GM18502 (cell line): ENCODE results near the gene CASKIN1.

Source experiments
- ATAC-seq: cut with Tn5 transposase; IDR thresholded peaks from one replicate; pipeline ENCODE4 v1.9.1; 2021; ENCODE audit warnings: mild to moderate bottlenecking; ENCODE audit not compliant: unreplicated experiment, poor library complexity

CASKIN1 gene

DNA sequence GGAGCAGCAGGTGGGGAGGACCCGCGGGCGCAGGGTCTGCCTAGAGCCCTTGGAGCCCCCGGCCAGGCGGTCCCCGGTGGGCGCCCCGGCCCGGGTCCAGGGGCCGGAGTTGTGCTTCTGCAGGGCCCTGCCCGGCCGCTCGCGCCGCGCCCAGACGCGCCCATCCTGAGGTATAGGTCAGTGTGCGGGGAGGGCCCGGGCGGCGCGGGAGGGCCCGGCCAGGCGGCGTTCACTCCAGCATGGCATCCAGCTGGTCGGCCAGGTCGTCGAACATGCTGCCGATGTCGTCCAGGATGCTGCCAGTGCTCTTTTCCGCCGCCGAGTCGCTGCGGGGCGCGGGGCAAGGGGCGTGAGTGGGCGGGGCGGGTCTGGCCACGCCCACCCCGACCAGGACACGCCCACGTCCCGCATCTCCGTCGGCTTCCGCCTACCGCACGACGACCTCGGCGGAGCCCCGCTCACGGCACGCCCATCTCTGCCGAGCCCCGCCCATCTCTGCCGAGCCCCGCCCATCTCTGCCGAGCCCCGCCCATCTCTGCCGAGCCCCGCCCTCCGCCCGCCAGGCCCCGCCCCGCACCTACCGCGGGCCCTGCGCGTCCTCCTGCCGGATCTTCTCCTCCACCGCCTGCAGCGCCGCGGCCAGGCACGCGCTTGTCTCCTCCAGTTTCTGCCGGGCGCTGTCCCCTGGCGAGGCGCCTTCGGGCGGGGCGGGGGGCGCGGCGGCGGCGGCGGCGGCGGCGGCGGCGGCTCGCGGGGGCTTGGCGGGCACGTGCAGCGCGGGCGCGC, 17.9 kb downstream of the CASKIN1 start:
- ATAC-seq, result no peak

DNA sequence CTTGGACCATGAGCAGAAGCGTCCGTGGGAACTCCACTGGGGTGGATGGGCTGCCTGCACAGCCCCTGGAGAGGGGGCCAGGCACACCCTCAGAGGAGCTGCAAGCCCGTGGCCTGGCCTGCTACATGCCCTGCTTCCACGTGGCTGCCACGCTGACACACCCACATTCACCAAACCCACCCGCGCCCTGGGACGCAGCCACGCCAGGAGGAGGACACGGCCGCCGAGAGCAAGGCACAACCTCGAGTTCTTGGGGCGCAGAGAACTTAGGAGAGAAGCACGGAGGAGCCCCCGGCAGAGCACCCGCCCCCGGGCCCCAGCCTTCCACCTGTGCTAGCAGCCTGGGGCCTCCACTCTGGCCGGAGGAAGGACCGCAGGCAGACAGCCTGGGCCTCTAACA, 18.8 kb downstream of the CASKIN1 start:
- no peak for ATAC-seq

DNA sequence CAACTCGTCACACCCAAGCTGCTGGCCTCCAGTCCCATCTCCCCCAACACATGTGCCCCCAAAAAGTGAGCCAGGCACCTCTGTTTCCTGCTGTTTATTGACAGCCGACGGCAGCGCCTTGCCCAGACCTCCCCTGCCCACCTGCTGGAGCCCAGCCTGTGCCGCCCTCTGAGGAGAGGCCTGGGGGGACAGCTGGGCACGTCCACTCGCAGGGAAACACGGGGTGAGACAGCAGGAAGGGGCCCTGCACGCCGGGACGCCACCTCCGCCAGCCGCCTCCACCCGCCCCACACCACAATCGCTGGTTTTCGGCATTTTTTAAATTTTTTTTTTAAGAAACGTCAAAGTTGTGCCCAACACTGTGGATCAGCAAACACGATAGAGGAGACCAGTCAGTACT, 19.3 kb downstream of the CASKIN1 start:
- ATAC-seq, result no peak

DNA sequence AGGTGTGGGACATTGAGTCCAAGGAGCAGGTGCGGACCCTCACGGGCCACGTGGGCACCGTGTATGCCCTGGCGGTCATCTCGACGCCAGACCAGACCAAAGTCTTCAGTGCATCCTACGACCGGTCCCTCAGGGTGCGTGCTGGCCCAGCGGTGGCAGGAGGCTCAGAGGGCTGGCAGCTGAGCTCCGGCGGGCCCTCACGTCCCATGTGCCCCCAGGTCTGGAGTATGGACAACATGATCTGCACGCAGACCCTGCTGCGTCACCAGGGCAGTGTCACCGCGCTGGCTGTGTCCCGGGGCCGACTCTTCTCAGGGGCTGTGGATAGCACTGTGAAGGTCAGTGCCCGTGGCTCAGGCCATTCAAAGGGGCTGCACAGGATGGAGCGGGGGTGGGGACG, 20.4 kb downstream of the CASKIN1 start:
- ATAC-seq, result no peak

DNA sequence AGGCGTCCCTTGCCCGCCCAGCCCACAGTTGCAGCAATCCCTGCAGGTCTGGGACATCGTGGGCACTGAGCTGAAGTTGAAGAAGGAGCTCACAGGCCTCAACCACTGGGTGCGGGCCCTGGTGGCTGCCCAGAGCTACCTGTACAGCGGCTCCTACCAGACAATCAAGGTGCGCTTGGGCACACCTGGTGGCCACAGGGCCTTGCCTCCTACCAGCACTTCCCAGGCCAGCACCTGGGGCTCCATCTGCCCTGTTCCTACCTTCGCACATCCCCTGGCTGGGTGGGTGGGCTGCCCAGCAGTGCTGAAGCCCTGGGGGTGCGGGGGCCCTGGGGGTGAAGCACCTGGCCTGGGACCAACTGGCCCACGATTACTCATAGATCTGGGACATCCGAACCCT, 21.0 kb downstream of the CASKIN1 start:
- no peak for ATAC-seq

DNA sequence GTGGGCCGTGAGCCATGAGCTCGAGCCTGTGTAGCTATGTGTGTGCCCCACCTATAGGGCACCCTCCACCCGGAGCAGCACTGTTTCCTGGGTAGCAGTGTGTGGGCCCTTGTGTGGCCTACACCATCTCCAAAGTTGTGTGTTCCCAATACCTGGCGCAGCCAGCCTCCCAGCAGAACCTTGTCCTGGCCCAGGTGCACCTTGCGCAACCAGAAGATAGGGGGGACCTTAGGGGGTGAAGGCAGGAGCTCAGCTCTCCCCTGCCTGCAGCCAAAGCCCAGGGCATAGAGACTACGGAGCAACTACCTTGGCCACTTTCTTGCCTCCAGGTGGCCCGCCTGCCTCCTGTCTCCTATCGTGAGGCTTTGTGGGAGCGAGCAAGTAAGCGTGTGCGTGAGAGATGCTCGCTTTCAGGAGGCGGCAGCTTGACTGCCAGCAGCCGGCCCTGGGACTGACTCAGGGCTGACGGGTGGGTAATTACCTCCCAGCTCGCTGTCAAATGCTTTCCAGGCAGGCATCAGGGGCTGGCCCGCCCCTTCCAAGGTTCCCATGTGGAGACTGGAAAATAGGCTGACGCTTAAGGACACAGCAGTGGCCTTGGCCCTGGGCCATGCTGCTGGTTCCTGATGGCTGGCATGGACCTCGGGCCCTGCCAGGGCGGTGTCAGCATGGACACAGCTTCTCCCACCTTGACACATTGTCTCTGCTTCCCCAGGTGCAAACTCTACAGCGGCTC, 21.8 kb downstream of the CASKIN1 start:
- ATAC-seq, result no peak

DNA sequence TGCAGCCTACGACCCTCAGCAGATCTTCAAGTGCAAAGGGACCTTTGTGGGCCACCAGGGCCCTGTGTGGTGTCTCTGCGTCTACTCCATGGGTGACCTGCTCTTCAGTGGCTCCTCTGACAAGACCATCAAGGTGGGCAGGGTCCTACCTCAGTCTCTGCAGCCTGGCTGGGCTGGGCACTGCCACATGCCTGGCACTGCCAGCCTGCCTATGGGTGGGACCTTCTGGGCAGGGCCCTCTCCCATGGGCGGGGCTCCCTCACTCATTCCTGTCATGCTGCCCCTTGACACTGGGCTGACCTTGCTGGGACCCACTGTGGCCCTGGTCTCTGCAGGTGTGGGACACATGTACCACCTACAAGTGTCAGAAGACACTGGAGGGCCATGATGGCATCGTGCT, 22.5 kb downstream of the CASKIN1 start:
- no peak for ATAC-seq

DNA sequence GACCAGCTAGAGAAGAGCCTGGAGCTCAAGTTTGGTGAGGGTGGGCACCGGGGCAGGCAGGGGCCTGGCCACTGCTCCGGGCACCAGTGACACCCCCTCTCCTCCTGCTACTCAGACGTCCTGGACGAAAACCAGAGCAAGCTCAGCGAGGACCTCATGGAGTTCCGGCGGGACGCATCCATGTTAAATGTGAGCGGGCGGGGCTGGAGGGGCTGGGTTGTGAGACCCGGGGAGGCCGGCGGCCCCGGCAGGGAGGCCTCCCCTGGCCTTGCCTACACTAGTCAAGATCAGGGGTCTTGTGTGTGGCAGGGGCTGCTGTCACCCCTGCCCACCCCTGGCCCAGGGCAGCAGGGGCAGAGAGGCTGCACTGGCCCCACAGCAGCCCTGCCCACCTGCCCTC, 23.0 kb downstream of the CASKIN1 start:
- no peak for ATAC-seq

DNA sequence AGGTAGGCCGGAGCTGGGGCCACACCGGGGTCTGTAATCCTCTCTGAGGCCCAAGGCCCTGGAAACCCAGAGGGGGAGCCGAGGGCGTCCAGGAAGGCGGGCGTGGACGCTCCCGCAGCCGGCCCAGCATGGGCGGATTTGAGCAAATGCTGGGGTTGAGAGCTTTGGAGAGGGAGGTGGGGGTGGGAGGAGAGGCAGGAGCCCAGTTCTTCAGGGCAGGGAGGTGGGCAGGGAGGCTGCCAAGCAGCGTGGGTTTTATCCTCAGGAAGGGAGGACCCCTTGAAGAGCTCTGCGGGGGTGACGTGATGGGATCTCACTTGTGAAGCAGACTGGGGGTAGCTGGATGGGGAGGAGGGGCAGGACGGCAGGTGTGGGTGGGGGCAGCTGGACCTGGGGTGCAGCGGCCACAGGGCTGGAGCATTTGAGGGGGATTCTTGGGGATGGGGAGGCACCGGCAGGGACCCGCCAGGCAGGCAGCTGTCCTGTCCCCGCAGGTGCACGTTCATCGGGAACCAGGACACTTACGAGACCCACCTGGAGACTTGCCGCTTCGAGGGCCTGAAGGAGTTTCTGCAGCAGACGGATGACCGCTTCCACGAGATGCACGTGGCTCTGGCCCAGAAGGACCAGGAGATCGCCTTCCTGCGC, 23.6 kb downstream of the CASKIN1 start:
- no peak for ATAC-seq

DNA sequence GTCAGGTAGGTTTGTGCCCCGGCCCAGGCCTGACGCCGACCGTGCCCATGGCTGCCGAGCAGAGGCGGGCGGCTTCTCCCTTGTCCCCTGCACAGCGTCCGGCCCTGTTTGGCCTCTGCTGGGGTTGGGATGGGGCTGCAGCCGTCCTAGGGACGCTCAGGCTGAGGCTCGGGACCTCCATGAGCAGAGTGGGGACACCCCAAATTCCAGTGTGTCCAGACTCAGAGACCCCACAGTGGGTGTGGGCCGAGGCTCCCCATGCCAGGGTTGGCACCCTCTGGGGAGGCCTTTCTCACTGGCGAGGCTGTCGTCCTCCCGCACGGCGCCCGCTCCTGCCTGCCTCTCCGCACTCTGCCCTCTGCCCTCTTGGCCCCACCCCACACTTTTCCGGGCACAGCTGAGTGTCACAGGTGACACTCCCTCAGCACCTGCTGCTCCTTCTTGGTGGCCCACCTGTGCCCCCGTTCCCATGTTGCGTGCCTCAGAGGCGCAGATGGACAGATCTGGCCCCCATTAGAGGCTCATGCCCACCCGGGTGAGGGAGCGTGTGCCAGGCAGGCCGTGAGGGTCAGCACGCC, 24.7 kb downstream of the CASKIN1 start:
- no peak for ATAC-seq

DNA sequence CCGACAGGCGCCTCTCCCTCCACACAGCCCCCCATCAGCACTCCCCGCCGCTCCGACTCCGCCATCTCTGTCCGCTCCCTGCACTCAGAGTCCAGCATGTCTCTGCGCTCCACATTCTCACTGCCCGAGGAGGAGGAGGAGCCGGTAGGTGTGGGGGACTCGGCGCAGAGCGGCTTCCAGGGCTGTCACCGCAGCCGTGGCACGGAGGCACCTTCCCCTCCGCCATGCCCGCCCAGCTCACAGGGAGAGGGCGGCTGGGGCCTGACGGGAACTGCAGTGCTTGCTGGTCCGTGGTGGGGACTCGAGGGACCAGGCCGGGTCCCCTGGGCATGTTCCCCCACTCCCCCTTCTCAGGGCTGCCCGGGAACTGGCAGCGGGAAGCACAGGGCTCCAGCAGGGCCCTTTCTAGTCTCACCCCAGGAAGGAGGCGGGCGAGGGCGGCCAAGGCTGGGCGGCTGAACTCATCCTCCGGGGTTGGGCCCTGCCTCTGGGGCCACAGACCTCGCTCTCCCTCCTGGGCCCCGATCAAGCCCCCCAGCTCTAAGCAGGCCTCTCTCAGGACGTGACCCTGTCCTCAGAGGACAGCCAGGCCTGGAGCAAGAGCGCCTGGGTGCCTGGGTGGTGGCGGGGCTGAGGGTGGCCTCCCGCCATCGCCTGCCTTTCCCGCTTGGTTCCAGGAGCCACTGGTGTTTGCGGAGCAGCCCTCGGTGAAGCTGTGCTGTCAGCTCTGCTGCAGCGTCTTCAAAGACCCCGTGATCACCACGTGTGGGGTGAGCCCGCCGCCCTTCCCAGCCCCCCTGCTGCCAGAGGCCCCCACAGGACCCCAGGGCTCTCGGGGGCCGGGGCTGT, 25.6 kb downstream of the CASKIN1 start:
- ATAC-seq, result no peak

DNA sequence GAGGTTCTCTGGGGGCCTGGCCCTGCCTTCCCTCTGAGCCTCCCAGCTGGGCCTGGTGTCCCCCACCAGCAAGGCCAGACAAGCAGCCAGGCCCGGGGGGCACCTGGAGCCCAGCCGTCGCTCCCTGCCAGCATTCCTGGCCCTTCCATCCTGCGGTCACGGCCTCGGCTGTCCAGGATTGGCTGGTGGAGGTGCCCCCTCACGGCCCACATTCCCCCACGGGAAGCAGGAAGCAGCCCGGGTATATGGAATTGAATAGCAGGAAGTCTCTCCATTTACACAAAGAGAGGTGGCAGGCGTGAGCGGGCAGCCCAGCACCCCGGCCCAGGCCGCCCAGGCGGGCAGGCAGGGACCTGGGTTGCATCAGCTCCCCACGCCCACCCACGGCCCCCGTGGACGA, 26.3 kb downstream of the CASKIN1 start:
- no peak for ATAC-seq

DNA sequence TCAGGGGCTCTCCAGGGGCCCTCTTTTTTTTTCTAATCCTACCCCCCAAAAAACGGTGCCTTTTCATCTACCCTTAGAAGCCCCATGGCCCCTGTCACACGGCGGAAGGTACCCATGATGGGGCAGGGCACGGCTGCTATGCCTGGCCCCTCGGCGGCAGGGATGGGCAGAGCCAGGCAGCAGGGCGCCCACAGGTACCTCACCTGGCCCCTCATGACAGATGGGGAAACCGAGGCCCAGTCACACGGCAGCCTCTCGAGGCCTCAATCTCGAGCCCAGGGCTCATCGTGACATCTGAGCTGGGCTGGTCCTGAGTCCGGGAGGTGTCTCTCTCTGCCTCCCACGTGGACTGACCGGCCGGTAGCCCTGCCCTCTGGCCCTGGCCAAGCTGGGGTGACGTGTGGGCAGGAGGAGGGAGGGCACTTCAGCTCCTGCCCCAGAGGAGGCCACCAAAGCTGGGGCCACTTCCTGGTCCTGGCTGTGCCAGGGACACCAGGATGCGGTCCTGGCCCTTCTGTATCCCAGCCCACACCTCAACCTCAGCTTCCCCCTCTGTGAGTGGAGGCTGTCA, 29.3 kb downstream of the CASKIN1 start:
- no peak for ATAC-seq

DNA sequence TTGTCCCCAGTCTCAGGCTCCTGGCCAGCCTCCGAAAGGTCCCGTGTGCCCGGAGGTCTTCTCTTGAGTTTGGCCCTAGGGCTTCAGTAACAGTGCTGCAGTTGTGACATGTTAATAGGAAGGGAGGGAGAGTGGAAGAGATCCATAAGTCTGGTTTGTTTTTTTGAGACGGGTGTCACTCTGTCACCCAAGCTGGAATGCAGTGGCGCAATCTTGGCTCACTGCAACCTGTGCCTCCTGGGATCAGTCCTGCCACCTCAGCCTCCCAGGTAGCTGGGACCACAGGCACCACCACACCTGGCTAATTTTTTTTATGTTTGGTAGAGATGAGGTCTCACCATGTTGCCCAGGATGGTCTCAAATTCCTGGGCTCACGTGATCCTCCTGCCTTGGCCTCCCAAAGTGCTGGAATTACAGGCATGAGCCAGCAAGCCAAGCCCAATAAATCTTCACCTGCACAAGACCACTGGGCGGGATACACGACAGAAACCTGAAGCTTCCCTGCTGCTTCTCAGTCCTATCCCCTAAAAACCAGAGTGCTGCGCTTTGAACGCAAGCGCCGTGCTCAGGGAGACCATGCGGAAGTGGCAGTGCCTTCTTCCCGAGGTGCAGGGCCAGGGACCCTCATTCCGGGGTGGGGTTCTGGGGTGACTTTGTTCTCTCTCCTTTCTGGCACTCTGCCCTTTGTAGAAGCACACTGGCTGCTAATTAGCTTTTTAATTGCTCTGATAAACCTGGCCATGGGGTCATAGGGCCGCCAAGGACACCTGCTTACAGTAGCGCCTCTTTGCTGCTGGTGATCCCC, 29.9 kb downstream of the CASKIN1 start:
- ATAC-seq, result no peak

DNA sequence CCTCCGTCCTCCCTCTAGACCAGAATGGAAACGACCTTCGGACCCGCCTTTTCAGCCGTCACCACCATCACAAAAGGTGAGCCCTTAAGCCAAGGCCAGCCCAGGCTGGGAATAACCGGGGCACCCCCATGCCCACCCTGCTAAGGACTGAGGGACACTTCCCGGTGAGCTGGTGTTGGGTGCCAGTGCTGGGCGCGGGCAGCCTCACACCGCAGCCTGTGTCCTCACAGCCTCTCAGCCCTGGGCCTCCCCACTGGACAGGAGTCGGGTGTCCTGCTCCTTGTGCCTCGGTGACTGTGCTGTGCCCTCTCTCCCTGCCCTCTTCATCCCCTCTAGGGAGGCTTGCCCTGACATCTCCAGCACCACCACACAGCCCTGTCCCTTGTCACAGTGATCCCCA, 30.5 kb downstream of the CASKIN1 start:
- ATAC-seq, result no peak

DNA sequence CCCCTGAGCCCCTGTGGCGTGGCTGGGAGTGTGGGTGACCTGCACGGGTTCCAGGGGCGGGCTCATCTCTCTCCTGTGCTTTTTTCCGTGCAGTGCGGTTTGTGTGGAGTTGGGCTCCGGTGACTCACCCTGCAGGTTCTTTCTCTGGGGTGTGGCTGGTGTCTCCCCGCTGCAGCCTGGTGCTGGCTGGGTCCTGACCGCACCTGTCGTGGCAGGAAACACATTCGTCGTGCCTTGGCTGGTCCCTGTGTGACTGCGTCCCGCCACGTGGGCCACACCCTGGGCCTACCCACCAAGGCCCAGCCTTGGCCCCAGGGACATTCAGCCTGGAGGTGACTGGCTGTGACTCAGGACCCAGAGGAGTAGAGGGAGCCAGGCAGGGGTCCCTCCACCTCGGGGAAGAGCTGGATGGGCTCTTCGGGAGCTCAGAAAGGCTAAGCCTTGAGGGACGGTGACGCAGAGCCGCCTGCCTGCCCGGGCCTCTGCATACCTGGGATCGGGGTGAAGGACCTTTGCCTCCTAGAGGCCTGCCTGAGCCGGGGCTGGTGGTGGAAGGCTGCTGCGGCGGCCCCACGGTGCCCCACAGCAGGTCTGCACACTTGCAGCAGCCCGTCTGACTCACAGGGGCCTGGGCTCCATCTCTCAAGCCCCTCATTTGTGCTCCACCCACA, 33.1 kb downstream of the CASKIN1 start:
- no peak for ATAC-seq

DNA sequence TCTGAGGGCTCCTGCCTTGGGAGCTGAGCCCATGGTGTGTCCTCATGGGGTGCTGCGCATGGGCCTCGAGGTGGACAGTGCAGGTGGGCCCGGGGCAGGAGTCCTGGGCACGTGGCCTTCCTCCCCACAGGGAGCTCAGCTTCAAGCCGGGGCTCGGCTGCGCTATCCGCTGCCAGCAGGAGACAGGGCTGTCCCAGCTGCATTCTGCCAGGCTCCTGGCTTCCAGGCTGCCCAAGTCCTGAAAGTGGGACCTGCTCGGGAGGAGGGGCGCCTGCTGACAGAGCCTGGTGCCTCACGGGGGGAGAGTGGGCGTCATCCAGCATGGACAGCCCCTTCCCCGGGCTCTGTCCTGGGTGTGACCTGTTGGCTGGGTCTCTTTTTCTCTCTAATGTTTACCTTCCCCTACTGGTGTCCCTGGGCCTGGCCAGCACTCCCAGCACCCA, 33.7 kb downstream of the CASKIN1 start:
- ATAC-seq, result no peak

DNA sequence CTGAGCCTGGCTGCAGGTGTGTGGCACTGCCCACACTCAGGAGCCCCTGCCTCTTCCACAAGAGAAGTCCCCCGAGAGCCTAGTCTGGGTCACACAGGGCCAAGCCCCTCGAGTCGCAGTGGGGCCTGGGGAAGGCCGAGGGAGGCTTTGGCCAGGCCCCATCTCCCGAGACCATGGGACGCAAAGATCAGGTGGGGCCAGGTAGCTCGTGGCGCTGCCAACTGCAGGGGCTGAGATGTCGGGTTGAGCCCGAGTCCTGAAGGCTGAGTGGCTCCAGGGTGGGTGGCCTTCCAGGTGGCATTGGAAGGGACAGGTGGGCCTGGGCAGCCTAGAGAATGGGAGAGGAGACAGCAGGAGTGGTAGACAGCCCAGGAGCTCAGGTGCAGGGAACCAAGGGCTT, 34.5 kb downstream of the CASKIN1 start:
- no peak for ATAC-seq
